GM23338 (cell line): Measurements from ENCODE around the gene LYZL4.

Experiments
- CTCF ChIP-seq, 2 experiments: fragments of 200-600 bp in 1 of 2; sonication (generic) in 1 of 2; conservative IDR thresholded peaks; 2 replicates each; pipeline versions ENCODE4 v1.5.1 to v1.6.1; 2016 to 2017; ENCODE audit warnings: antibody characterized with exemption in 2 of 2, low read depth in 2 of 2, mild to moderate bottlenecking in 2 of 2, moderate library complexity in 1 of 2
- EZH2phosphoT487 ChIP-seq: fragments of 200-600 bp; sonication (generic); IDR thresholded peaks from one replicate; pipeline ENCODE4 v1.8.1; 2018; ENCODE audit warnings: antibody characterized with exemption; ENCODE audit not compliant: unreplicated experiment
- NANOG ChIP-seq: IDR thresholded peaks from 2 replicates; pipeline ENCODE4 v1.6.1; 2016; ENCODE audit warnings: antibody characterized with exemption, borderline replicate concordance
- POLR2AphosphoS5 ChIP-seq: IDR thresholded peaks from 2 replicates; pipeline ENCODE4 v1.6.1; 2016; ENCODE audit warnings: antibody characterized with exemption, low read depth
- REST ChIP-seq: IDR thresholded peaks from one replicate; pipeline ENCODE4 v1.6.1; 2018; ENCODE audit warnings: antibody characterized with exemption; ENCODE audit not compliant: unreplicated experiment

- no peak for TF ChIP-seq CTCF (conservative IDR thresholded peaks at IDR 0.05; ENCODE audit: low read depth in 2 of 2)
- TF ChIP-seq REST: no peak
- no peak for TF ChIP-seq EZH2phosphoT487
- TF ChIP-seq NANOG: no peak
- TF ChIP-seq POLR2AphosphoS5: no peak
Measured at GRCh38 chr3:42440924-42441323, 30.5 kb upstream of the LYZL4 start.
